CD4-positive, alpha-beta T cell treated with Interferon alpha-2 for 1 hour (primary cell): Measurements from ENCODE around the gene CIDEA.

Experiments used
- DNase-seq, 2 donors: peaks; one replicate each; pipeline ENCODE4 v3.0.0-alpha.2; 2020 to 2022

CIDEA gene

DNA sequence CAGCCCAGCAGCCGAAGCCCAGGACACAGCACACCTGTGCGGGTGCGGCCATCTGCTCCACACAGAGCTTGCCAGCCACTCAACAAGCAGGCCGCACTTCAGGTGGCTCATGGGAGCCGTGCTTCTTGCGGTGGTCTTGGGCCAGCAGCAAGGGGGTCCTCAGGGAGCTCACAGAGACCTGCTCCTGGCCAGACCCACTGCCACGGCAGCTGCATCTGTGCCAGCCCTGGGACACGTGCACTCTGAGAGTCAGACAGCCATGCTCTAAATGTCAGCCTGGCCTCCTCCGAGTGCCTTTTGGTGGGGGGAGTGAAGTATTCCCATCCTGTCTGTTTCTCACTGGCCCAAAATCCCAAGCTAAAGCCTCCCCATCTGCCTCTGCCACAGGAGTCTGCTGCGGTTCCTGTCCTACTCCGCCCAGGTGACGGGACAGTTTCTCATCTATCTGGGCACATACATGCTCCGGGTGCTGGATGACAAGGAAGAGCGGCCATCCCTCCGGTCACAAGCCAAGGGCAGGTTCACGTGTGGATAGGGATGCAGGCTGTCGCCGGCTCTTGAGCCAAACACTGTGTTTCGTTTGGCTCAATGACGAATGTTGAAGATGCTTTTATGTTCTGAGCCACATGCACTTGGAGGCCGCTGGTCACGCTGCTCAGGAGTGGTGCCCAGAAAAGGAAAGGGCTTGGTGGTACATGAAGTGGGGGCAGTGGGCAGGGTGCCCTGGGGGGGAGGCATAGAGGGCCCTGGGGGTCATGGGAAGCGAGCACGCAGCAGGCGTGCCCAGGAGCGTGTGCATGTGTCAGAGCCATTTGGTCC lies 22.8 kb downstream of the CIDEA start:
- DNase-seq, result no peak

DNA sequence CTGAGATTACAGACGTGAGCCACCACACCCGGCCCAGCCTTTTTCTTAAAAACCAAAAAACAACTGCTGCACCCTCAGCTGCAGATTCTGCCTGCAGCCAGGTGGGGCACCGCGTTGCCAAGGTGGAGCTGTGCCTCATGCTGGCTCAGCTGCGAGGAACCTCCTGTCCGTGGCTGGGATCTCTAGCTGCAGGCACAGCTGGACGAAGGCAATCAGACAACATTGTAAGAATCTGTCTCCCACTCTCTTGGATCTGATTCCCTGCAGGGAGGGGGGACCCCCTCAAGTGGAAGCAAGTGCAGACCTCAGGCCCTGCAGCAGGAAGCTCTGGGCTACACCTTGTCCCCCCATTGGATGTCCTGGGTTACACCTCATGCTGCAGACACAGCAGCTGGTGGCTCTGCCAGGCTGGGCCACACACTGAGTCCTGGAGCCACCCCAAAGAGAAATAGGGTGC lies 24.1 kb downstream of the CIDEA start:
- DNase-seq, result no peak

DNA sequence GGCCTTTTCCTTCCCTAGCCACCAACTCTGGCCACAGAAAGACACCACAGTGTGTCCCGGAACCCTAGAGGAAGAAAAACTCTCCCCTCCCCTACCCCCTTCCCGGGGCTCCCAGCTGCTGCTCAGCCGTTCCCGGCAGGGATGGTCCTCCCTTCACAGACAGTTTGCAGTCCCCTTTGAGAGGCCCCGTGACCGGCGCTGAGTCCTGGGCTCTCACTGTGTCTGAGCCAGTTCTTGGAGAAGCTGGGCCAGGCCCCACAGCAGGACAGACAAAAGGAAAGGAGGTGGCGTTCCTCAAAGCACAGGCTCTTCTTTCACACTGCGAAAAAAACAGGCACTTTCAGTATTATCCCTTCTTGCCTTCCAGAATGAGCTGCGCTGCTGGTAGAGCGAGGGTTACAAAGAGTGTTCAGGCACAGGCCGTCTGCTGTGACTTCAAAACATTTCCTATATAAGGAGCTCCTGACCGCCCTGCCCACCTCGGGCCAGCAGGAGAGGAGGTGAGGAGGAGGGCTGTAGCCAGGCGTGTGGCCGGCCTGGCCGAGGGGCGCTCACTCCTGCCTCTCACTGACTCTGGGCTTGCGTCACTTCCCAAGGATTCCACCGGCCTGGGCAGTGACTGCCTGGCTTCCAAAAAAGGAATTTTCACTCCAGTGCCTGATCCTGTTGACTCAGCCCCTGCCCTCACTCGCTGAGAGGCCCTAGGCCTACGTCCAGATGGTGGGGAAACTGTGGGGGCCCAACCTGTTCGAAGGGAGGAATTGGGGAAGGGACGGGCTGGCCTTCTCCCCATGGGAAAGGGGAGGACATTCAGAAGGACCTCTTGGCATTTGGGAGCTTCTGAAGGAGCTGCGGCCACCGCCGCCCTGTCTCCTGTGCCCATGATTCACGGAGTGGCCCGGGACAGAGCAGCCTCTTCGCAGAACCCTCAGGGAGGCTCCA lies 24.9 kb downstream of the CIDEA start:
- no peak for DNase-seq

DNA sequence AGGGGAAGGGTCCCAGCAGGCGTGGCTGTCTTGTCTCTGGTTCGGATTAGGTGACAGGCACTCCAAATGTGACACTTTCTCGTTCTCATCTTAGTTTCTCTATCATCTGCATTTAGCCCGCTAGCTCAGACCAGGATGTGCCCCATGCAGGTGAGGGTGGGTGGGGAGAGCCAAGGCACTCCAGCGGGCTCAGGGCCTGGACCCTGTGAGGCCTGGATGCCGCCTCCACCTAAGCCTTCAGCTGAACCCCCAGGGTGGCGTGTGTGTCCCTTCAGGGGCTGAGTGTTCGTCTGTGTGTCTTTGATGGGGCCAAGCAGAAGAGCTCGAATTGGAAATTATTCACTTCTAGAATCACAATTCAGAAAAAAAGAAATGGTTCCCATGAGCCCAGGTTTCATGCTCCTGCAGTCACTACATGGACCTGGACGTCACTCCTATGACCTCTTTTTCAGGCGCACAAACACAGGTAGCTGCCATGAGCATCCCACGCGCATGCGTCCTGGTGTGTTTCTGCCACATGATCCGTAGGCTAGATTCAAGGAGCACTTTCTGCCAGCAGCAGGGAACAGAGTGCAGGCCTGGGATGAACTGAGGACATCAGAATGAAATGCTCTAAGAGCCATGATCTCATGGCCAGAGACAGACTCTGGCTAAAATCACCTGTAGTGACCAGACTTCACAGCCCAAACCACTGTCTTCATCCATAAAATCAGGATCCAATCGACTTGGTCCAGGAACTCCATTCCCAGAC lies 25.8 kb downstream of the CIDEA start:
- DNase-seq, result no peak

DNA sequence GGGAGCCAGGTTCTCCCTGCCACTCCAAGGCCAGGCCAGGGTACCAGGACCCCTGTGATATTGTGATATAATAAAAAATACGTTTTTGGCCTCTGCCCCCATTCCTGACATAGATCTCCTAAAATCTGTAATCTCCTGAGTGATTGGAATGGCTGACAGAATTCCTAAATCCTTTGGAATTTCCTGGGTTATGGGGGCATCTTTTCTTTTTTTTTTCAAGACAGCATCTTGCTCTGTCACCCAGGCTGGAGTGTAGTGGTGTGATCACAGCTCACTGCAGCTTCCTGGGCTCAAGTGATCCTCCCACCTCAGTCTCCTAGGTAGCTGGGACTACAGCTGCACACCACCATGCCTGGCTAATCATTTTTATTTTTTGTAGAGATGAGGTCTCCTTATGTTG lies 27.7 kb downstream of the CIDEA start:
- DNase-seq, result no peak

DNA sequence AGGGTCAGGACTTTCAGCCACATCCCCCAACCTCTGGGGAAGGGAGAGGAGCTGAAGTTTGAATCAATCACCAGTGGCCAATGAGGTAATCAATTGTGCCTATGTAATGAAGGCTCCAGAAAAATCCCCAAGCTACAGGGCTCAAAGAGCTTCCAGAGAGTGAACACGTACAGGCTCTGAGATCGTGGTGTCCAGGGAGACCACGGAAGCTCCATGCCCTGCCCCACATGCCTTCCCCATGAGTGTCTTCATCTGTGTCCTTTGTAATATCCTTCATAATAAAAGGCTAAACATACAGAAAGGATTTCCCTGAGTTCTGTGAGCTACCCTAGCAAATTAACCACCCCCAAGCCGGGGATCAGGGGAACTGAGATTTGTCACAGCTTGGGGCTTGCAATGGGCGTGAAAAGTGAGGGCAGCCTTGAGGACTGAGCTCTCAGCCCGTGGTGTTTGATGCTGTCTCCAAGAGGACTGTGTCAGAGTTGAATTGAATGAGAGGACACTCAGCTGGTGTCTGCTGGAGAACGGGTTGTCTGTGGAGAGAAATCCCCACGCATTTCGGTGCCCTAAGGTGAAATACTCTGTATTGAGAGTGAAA lies 28.4 kb downstream of the CIDEA start:
- DNase-seq, result no peak

DNA sequence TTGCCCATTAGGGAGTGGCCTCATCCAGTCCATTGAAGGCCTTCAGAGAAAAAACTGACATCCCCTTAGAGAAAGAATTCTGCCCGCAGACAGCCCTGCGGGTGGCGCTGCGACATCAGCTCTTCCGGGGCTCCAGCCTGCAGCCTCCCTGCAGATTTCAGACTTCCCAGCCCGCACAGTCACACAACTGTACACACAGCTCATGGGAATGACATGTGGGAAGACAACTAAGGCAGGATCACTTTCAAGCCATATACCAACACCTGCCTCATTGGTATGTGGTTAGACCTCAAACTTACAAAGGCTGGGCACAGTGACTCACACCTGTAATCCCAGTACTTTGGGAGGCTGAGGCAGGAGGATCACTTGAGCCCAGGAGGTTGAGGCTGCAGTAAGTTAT lies 29.1 kb downstream of the CIDEA start:
- no peak for DNase-seq

DNA sequence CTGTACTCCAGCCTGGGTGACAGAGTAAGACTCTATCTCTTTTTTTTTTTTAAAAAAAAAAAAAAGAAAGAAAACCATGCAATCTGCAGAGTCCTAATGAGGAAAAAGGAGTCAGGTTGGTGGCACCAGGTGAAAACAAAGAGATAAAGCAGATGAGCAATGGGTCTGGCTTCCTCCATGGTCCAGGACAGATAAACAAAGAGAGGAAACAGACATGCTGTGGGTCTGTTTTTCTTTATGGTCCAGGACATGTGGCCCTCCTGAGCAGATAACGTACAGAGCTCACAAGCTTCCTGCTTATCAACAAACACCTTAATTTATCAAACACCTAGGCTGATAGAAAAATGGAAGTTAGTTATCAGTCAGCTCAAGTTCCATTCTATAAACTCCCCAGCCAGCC lies 29.5 kb downstream of the CIDEA start:
- DNase-seq, result no peak

DNA sequence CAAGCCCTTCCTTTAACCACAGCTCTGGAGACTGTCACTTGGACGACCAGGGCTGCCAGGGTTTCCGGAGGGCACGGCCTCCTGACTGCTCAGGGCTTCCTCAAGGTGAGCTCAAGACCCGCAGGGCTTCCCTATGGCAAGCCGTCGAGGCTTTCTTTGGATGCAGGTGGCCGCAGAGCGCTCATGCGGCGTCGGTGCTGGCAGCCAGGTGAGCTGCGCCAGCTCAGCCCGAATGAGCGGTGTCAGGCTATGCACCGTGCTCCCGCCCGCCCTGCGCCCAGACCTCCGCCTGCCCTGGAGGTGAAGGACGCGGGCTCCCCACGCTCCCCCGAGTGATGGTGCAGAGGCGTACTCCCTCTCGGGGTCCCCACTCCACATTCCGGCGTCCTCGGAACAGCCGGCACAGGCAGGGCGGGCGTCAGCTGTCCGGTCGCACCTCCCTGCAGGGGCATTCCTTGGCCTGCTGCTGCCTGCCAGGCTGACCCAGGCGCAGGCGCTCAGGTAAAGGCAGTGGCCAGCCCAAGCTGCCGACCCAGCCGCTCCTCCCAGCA lies 33.0 kb downstream of the CIDEA start:
- no peak for DNase-seq

DNA sequence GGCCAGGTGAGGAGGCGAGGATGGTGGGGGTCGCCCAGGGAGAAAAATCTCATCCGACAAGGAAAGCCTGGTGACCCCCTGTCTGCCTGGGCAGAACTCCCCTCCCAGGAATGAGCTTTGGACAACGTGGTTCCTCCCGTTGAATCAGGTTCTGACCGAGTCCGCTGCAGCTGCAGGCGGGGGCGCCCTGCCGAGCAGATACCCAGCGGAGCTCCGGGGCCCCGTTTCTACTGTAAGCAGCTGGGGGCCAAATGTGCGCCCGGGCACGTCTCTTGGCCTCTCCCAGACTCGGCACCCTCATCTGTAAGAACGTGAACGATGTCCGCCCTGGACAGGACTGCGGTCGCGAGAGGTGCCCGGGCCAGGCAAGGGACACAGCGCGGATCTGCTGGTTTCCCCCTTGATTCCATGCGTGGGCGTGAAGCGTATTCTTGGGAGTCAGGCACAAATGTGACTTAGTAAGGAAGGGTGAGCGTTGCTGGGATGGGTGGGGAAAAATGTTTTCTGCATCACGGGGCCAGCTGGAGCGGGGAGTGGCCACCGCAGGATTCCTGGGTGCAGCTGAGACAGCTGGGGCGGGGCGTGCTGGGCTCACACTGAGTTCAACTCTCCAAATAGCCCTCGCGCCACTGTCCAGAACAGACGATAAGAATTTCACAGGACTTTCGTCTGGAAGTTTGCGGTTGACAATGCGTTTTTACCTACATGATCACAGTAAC lies 33.7 kb downstream of the CIDEA start:
- DNase-seq, result no peak

DNA sequence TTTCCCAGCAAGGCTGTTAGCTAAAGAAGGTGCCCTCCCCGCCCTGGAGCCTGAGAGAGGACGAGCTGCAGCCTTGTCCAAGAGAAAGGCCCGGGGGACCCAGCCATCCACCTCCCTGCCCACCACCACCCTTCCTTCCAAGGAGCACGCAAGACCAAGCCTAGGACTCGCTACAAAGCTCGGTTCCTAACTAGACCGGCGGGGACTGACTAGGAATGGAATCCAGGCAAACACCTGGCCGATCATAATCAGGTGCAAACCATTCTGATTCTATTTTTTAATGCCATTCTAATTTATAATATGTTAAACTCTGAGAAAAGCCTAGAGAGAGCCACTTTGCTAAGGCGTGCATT lies 34.2 kb downstream of the CIDEA start:
- no peak for DNase-seq

DNA sequence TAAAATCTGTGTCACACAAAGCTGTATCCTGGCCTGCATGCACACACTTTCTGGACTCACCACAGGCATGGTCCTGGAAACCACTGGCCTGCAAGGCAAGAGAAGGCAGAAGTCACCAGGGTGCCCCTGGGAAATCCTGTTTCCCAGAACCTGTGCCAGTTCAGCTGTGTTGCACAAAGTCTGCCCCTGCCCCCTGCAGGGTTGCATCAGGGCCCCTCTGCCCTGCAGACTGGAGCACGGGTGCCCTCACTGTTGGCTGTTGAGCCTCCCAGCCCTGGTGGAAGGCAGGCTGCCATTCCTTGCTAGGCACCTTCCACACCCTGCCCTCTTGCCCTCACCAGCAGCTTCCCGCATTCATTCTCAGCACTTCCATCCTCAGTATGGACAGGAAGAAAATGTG lies 35.9 kb downstream of the CIDEA start:
- no peak for DNase-seq

DNA sequence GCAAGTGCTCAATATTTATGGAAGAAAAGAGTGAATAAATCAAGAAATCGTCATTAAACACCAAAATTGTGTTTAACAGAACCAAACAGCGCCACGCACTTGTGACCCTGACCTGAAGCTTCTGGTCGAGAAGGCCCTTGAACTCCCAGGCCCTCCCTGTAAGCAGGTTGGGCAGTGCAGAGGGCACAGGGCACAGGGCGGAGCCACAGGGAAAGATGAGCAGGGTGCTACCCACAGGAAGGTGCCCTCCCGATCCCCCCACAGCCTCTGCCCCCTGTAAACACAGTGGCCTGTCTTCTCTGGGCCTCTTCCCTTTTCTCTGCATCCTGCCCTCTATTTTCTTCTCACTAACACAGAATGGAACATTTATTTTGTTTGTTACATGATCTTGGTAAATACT lies 37.0 kb downstream of the CIDEA start:
- no peak for DNase-seq

DNA sequence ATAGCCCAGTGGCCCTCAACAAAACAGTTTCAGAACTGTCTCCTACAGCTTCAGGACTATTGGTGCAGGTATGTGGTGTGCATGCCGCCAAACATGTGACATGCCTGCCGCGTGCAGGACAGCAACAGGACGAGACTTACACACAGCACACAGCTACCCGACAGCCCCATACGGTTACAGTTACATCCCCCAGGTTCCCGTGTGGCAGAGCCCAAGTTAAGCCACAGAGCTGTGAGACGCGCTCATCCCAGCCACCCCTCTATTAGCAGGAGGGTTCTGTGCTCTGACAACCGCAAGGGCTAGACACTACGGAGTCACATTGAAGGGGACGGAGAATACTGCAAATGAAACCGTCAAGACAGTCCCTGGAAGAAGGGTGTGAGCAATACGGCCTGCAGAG lies 37.5 kb downstream of the CIDEA start:
- DNase-seq, result no peak

DNA sequence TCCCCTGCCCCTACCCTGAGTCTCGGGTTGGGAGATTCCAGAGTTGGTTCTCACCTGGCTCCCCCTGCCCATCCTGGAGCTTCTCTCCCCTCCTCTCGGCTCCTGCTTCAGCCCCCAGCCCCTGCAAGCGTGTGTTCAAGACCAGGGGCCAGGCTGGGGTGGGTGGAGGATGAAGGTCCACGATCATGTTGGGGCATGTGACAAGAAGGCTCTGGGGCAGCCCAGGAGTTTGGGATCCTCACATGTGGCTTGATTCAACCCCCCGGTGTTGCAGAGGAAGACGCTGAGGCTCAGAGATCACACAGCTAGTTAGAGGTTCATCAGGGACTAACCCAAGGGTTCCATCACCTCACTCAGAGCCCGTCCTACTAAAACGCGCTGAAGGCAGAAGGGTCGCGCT lies 39.7 kb downstream of the CIDEA start:
- no peak for DNase-seq

DNA sequence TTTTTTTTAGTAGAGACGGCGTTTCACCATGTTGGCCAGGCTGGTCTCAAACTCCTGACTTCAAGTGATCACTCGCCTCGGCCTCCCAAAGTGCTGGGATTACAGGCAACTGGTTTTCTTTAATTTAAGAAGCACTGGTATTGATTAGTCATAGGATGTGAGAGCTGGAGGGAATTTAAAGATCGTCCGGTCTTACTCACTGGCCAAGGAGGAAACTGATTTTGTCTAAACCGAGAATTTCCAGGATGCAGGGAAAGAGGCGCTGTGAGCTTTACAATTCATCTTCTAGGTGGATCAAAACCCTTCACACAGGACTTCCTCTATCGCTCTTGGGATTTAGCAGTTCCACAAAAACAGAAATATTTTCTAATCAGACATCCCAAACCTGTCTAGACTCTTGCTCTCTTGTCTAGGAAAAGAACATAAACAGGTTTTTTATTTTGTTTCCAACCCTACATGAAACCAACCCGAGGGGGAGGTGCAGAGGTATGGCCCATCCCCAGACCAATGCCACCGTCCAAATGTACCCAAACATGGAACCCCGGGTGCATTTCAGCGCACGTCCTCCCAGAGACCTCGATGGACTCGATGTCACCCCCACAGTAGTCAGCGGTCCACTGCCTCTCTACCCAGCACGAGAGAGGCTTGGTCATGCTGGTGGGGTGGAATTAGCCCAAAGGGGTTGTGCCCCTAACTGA lies 41.4 kb downstream of the CIDEA start:
- no peak for DNase-seq

DNA sequence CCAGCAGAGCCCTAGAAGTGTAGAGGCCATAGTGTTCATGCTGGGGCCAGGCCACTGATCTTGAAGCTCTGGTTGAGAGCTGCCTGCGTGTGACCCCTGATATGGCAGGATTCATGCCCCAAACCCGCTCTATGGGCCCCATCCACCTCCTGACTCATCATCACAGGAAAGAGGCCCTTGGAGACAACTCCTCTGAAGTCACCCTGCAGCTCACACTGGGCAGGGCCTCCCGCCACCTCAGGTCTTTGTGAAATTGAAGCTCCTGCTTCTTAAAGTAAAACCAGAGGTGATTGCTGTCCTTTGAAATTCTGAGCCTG lies 41.9 kb downstream of the CIDEA start:
- no peak for DNase-seq

DNA sequence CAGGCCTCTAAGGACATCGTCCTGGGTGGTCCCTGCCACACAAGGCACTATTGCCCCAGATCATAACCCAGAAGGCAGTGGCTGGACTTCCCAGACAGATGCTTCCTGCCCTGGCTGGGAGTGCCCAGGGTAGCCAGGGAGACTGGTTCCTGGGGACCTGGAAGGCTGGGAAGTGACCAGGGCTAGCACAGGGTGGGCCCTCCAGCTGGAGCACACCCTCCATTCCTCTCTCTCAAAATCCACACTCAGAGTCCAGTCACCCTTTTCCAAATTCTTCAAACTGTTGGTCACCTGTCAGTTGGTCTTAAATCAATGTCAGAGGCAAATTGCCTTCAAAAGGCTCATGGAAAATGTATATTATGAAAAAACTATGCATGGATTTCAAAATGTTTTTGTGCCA lies 42.3 kb downstream of the CIDEA start:
- no peak for DNase-seq

DNA sequence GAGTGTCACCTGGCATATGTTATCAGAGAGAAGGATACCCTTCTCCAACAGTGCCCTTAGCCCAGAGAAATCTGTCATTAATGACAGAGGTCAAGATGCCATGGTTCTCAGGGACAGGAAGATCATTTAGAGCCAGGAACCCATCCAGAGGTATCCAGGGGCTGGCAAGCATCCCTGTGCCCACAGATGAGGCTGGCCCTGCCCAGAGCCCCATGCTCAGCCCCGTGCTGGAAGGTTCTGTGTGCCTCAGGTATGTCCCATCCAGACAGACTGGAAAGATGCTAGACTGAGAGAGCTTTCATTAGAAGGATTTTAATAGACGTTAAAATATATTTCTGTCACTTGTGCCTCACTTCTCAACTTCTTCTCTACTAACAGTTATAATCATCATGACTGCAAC lies 45.7 kb downstream of the CIDEA start:
- DNase-seq, result no peak

DNA sequence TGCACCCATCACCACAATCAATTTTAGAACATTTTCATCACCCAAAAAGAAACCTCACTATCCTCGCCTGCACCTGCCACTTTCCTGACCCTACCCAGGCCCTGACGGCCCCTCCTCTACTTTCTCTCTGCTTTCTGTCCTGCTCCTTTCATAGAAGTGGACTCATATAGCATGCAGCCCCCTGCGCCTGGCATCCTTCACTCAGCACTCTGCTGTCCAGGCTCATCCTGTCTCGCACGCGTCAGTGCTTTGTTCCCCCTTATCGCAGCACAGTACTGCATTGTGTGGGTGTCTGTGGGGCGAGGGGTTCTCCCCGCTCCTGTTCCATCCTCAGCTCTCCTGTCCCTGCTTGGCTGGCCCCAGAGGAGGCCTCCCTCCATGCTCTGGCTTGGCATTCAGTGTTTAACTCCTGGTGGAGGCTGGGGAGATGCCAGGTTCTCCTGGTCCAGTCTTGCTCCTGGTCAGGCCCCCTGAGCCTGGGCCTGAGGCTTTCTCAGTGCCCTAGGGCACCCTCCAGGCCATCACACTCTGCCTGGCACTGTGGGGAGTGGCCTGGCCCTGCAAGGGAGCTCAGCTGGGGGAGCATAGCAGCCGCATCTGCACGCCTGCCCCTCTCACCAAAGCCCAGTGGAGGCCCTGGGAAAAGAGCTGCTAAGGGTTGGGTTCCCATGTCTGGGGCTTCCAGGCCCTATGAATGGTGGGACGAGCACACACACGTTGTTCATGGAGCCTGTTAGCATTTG lies 47.3 kb downstream of the CIDEA start:
- DNase-seq, result no peak
